K562 (cell line): Measurements from ENCODE around the gene ETV4. TPM values are rescaled to one million over a fixed set of nuclear protein-coding genes. Genes with fewer than 3 reads are reported as not detected.

Source experiments
- EGR1 ChIP-seq: fragments of 450-650 bp; conservative IDR thresholded peaks from 2 replicates; pipeline ENCODE4 v1.6.1; 2017; ENCODE audit warnings: mild to moderate bottlenecking
- FIP1L1 ChIP-seq: fragments of 200-400 bp; formaldehyde crosslinking; IDR thresholded peaks from 2 replicates; pipeline ENCODE4 v1.6.1; 2018; ENCODE audit warnings: mild to moderate bottlenecking, low read depth, low read length; ENCODE audit not compliant: poor library complexity, severe bottlenecking
- FOXA1 ChIP-seq: fragments of 450-650 bp; IDR thresholded peaks from 2 replicates; pipeline ENCODE4 v1.6.1; 2016; ENCODE audit warnings: mild to moderate bottlenecking, borderline replicate concordance
- GATAD2A ChIP-seq: fragments of 450-650 bp; IDR thresholded peaks from 2 replicates; pipeline ENCODE4 v1.6.1; 2017
- HDGF ChIP-seq: fragments of 450-650 bp; IDR thresholded peaks from 2 replicates; pipeline ENCODE4 v1.6.1; 2016
- ID3 ChIP-seq, 2 experiments: fragments of 250-450 bp in 1 of 2; fragments of 450-650 bp in 1 of 2; sonication (Bioruptor Pico) in 1 of 2; IDR thresholded peaks; 2 replicates each; pipeline versions ENCODE4 v1.6.1 to v1.8.0; 2016 to 2021; ENCODE audit warnings: mild to moderate bottlenecking in 2 of 2, moderate library complexity in 2 of 2, missing compliant biosample characterization in 1 of 2, missing genetic modification characterization in 1 of 2
- ILF3 ChIP-seq: fragments of 450-650 bp; IDR thresholded peaks from 2 replicates; pipeline ENCODE4 v1.6.1; 2018; ENCODE audit warnings: antibody characterized with exemption, mild to moderate bottlenecking, moderate library complexity, borderline replicate concordance
- JUND ChIP-seq, 2 experiments: IDR thresholded peaks; 2 replicates in 1 of 2; 3 replicates in 1 of 2; pipeline ENCODE4 v1.6.1; 2011; ENCODE audit warnings: borderline replicate concordance in 2 of 2, low read depth in 2 of 2, low read length in 2 of 2, improper control_type of control experiment in 1 of 2, missing biosample characterization in 1 of 2, missing genetic modification characterization in 1 of 2, missing genetic modification reagents in 1 of 2
- KAT8 ChIP-seq: fragments of 450-650 bp; IDR thresholded peaks from 2 replicates; pipeline ENCODE4 v1.6.1; 2016; ENCODE audit warnings: low read depth, mild to moderate bottlenecking
- KDM1A ChIP-seq, 2 experiments: fragments of 450-650 bp; IDR thresholded peaks; 2 replicates each; pipeline ENCODE4 v1.6.1; 2016; ENCODE audit warnings: mild to moderate bottlenecking in 2 of 2
- KHSRP ChIP-seq: fragments of 450-650 bp; IDR thresholded peaks from 2 replicates; pipeline ENCODE4 v1.6.1; 2017
- KLF6 ChIP-seq: fragments of 250-450 bp; sonication (Bioruptor Pico); IDR thresholded peaks from 2 replicates; pipeline ENCODE4 v1.4.0; 2020; ENCODE audit warnings: mild to moderate bottlenecking, moderate library complexity, borderline replicate concordance
- LARP7 ChIP-seq: fragments of 450-650 bp; IDR thresholded peaks from 2 replicates; pipeline ENCODE4 v1.6.1; 2016
- MAFF ChIP-seq: IDR thresholded peaks from 2 replicates; pipeline ENCODE4 v1.6.1; 2012; ENCODE audit warnings: low read length, improper control_type of control experiment
- NUFIP1 ChIP-seq: fragments of 450-650 bp; IDR thresholded peaks from 2 replicates; pipeline ENCODE4 v1.6.1; 2018; ENCODE audit not compliant: partially characterized antibody
- POLR2B ChIP-seq: fragments of 450-650 bp; IDR thresholded peaks from 2 replicates; pipeline ENCODE4 v1.6.1; 2018; ENCODE audit warnings: low read depth; ENCODE audit not compliant: partially characterized antibody
- RAD21 ChIP-seq, 2 experiments: fragments of 250-450 bp in 1 of 2; fragments of 450-650 bp in 1 of 2; sonication (Bioruptor Pico) in 1 of 2; formaldehyde crosslinking in 1 of 2; IDR thresholded peaks in 1 of 2; conservative IDR thresholded peaks in 1 of 2; 2 replicates each; pipeline versions ENCODE4 v1.4.0 to v1.8.0; 2020 to 2022; ENCODE audit warnings: mild to moderate bottlenecking in 2 of 2, moderate library complexity in 1 of 2
- RBM17 ChIP-seq: fragments of 200-400 bp; formaldehyde crosslinking; IDR thresholded peaks from 2 replicates; pipeline ENCODE4 v1.6.1; 2017; ENCODE audit warnings: low read depth, mild to moderate bottlenecking, low read length, borderline replicate concordance
- SMAD1 ChIP-seq: fragments of 150-350 bp; IDR thresholded peaks from 2 replicates; pipeline ENCODE4 v1.6.1; 2014; ENCODE audit warnings: low read length, low read depth; ENCODE audit not compliant: partially characterized antibody
- SMC3 ChIP-seq: conservative IDR thresholded peaks from 2 replicates; pipeline ENCODE4 v1.6.1; 2011; ENCODE audit warnings: low read depth, low read length, improper control_type of control experiment; ENCODE audit not compliant: insufficient read depth
- SREBF1 ChIP-seq: fragments of 150-350 bp; IDR thresholded peaks from 2 replicates; pipeline ENCODE4 v1.6.1; 2014; ENCODE audit warnings: antibody characterized with exemption, low read depth, low read length, borderline replicate concordance
- TAF7 ChIP-seq: fragments of 450-650 bp; IDR thresholded peaks from 2 replicates; pipeline ENCODE4 v1.6.1; 2016; ENCODE audit warnings: missing genetic modification characterization, missing compliant biosample characterization
- TEAD1 ChIP-seq, 2 experiments: fragments of 450-650 bp in 1 of 2; sonication (generic) in 1 of 2; formaldehyde crosslinking; IDR thresholded peaks; 2 replicates each; pipeline versions ENCODE4 v1.4.0 to v1.8.0; 2020 to 2022; ENCODE audit warnings: mild to moderate bottlenecking in 2 of 2, missing genetic modification reagents in 1 of 2
- TEAD2 ChIP-seq: fragments of 450-650 bp; IDR thresholded peaks from 2 replicates; pipeline ENCODE4 v1.6.1; 2016; ENCODE audit warnings: missing genetic modification characterization, control low read depth, missing compliant biosample characterization
- THRB ChIP-seq: fragments of 450-650 bp; formaldehyde crosslinking; conservative IDR thresholded peaks from 2 replicates; pipeline ENCODE4 v1.4.0; 2022; ENCODE audit warnings: mild to moderate bottlenecking, missing genetic modification characterization
- ZBED1 ChIP-seq: IDR thresholded peaks from 2 replicates; pipeline ENCODE4 v1.6.1; 2014
- ZNF12 ChIP-seq: sonication (generic); formaldehyde crosslinking; IDR thresholded peaks from 2 replicates; pipeline ENCODE4 v1.4.0; 2020; ENCODE audit warnings: mild to moderate bottlenecking, missing genetic modification reagents
- ZNF174 ChIP-seq: fragments of 250-450 bp; sonication (Bioruptor Pico); IDR thresholded peaks from 2 replicates; pipeline ENCODE4 v1.4.0; 2020; ENCODE audit warnings: mild to moderate bottlenecking
- ZNF644 ChIP-seq: fragments of 200-800 bp; sonication (Bioruptor generic); IDR thresholded peaks from 2 replicates; pipeline ENCODE4 v1.6.1; 2016; ENCODE audit warnings: low read depth, missing genetic modification characterization, missing compliant biosample characterization
- polyA plus RNA-seq, 8 experiments: library from polyadenylated mRNA; depleted of rRNA in 4 of 8; stranded (reverse) in 5 of 8; unstranded in 3 of 8; fragments of >200 nt; fragmentation: Nextera tagmentation in 2 of 8; fragmentation: Illumina TruSeq in 1 of 8; extraction: Ambion mirVana in 2 of 8; extraction: Trizol in 1 of 8; gene quantifications; 2 replicates each; pipeline versions ENCODE4 v1.2.1 to v1.2.3, GENCODE V29; 2011 to 2014; ENCODE audit warnings: inconsistent platforms in 1 of 8, missing spikeins in 1 of 8
- total RNA-seq, 7 experiments: library from RNA; depleted of rRNA in 6 of 7; stranded (reverse); fragments of >200 nt in 6 of 7; fragmentation: Illumina TruSeq in 2 of 7; extraction: Trizol in 2 of 7; gene quantifications; 2 replicates each; pipeline versions ENCODE4 v1.2.1 to v1.2.3, GENCODE V29; 2011 to 2021; ENCODE audit warnings: low replicate concordance in 1 of 7

Gene ETV4
- total and polyA plus RNA-seq, 9 of the 15 experiments (the other 6 are each of a cell fraction or from before 2014, with no cell fraction given), result 5.5 to 66.3 (median 28.2) TPM

- TF ChIP-seq ZNF174, result 0 out of 2 replicates have a peak, but pooled peaks have one; percentile 69
- peak; percentile 79 for TF ChIP-seq SMAD1
- no peak for TF ChIP-seq ZBED1
- no peak for TF ChIP-seq ILF3
- no peak for TF ChIP-seq KHSRP
- no peak for TF ChIP-seq GATAD2A
- peak; percentile 99 to 100 for TF ChIP-seq RAD21 (CRISPR knock-in tag; conservative IDR thresholded peaks at IDR 0.05 in 1 of 2, IDR thresholded peaks at IDR 0.05 in 1 of 2)
- no peak for TF ChIP-seq EGR1
- TF ChIP-seq NUFIP1, result no peak
- 0 out of 2 replicates have a peak, but pooled peaks have one; percentile 57 for TF ChIP-seq KAT8
- no peak for TF ChIP-seq THRB (CRISPR knock-in tag)
- TF ChIP-seq FIP1L1, result no peak
- 0 out of 2 replicates have a peak, but pooled peaks have one; percentile 82 for TF ChIP-seq SREBF1
- no peak for TF ChIP-seq FOXA1
- peak; percentile 87 for TF ChIP-seq POLR2B
- TF ChIP-seq JUND (IDR thresholded peaks at IDR 0.05; ENCODE audit: borderline replicate concordance, low read depth, low read length), result peak; percentile 81
- TF ChIP-seq JUND (tag; IDR thresholded peaks at IDR 0.05; ENCODE audit: borderline replicate concordance, low read depth, low read length), result peak; percentile 27; the same call in 1 of the 3 replicates
- no peak for TF ChIP-seq LARP7
- TF ChIP-seq ZNF644, result no peak
- TF ChIP-seq KLF6, result no peak
- no peak for TF ChIP-seq KDM1A (IDR thresholded peaks at IDR 0.05)
- TF ChIP-seq ID3 (CRISPR knock-in tag; IDR thresholded peaks at IDR 0.05), result no peak
- 0 out of 2 replicates have a peak, but pooled peaks have one; percentile 25 for TF ChIP-seq ID3 (tag; IDR thresholded peaks at IDR 0.05)
- no peak for TF ChIP-seq ZNF12 (CRISPR knock-in tag)
- TF ChIP-seq HDGF, result no peak
- peak; percentile 43 to 44; a peak in 2 of 4 replicates for TF ChIP-seq TEAD1 (CRISPR knock-in tag; IDR thresholded peaks at IDR 0.05)
- TF ChIP-seq TAF7, result peak; percentile 77
- peak; percentile 100 for TF ChIP-seq SMC3
- no peak for TF ChIP-seq RBM17
- TF ChIP-seq TEAD2 (tag), result no peak
- no peak for TF ChIP-seq MAFF
Measured at GRCh38 chr17:43483674-43484551, 62.2 kb downstream of the ETV4 start, which contains the start of gene DHX8 (continued).
